ENCODE results near the gene RPS27A. TPM values are rescaled to one million over a fixed set of nuclear protein-coding genes. Genes with fewer than 3 reads are reported as not detected.
"Not testable (repeated sequence)": the region's sequence is repeated elsewhere in the genome, so short reads cannot be mapped to it uniquely, and the experiment has no call there.

The RPS27A gene
- total and polyA plus RNA-seq, 2 donors (not counting 3 experiments of a cell fraction or from before 2014, with no cell fraction given) = 926 to 1,136 TPM

GRCh38 chr2:55191888-55192287 lies 40.6 kb upstream of the RPS27A start:
- H3K79me2 ChIP-seq (ENCODE audit: control insufficient read depth, insufficient read depth, low read length); H3K9ac ChIP-seq (replicated peaks; ENCODE audit: extremely low read depth, insufficient read depth, low read length); H3K4me3 ChIP-seq (replicated peaks in 1 of 3; ENCODE audit: insufficient read depth in 1 of 3, low read depth in 1 of 3, low read length in 3 of 3); CTCF ChIA-PET; dilution Hi-C loops (cut with MboI; ENCODE audit: extremely low pct_ligation_motif_present, low sequenced_read_pairs); H3K36me3 ChIP-seq (ENCODE audit: control insufficient read depth in 2 of 2, extremely low read depth in 1 of 2, insufficient read depth in 2 of 2, low read length in 2 of 2); H3K27ac ChIP-seq (ENCODE audit: insufficient read depth, low read depth, low read length); H4K20me1 ChIP-seq (replicated peaks; ENCODE audit: control insufficient read depth, extremely low read depth, insufficient read depth, low read length); H3K9me3 ChIP-seq (replicated peaks; ENCODE audit: control insufficient read depth, insufficient read depth, low read length); BruUV-seq (replicated peaks); DNase-seq (ENCODE audit: low read depth, low spot score); H3K9me1 ChIP-seq (replicated peaks; ENCODE audit: control insufficient read depth, extremely low read depth, insufficient read depth, low read length); FAIRE-seq; H3K27me3 ChIP-seq (ENCODE audit: control insufficient read depth in 2 of 2, insufficient read depth in 2 of 2, low read length in 2 of 2); H2AFZ ChIP-seq (ENCODE audit: low read depth, low read length); H3K4me1 ChIP-seq (ENCODE audit: control insufficient read depth, extremely low read depth, insufficient read depth, low read length); POLR2A ChIA-PET; H3K4me2 ChIP-seq (ENCODE audit: insufficient read depth, low read length); intact Hi-C loops (cut with micrococcal nuclease): not testable (repeated sequence)

GRCh38 chr2:55196526-55196925 lies 36.0 kb upstream of the RPS27A start:
- no peaks in the 10 kb centered on the region for H3K9me3 ChIP-seq (replicated peaks; ENCODE audit: control insufficient read depth, insufficient read depth, low read length)
- dilution Hi-C loops (cut with MboI; ENCODE audit: extremely low pct_ligation_motif_present, low sequenced_read_pairs) (no loop called here), intact Hi-C loops (cut with micrococcal nuclease) (no loop called here)
- CTCF ChIA-PET = no interaction called here
- no peaks in the 10 kb centered on the region for H3K9me1 ChIP-seq (replicated peaks; ENCODE audit: control insufficient read depth, extremely low read depth, insufficient read depth, low read length)
- H3K79me2 ChIP-seq (ENCODE audit: control insufficient read depth, insufficient read depth, low read length) = no peaks in the 10 kb centered on the region
- no peak overlapping the region for H3K27ac ChIP-seq (ENCODE audit: insufficient read depth, low read depth, low read length)
- H3K4me3 ChIP-seq (replicated peaks in 1 of 3; ENCODE audit: insufficient read depth in 1 of 3, low read depth in 1 of 3, low read length in 3 of 3) = no peak overlapping the region
- no peak overlapping the region for H3K9ac ChIP-seq (replicated peaks; ENCODE audit: extremely low read depth, insufficient read depth, low read length)
- BruUV-seq (replicated peaks) = no TSS peak
- POLR2A ChIA-PET = no interaction called here
- H3K36me3 ChIP-seq (ENCODE audit: control insufficient read depth in 2 of 2, extremely low read depth in 1 of 2, insufficient read depth in 2 of 2, low read length in 2 of 2) = peaks cover 0 to 2% of the 10 kb centered on the region in 2 experiments
- no peak for FAIRE-seq
- no peaks in the 10 kb centered on the region for H4K20me1 ChIP-seq (replicated peaks; ENCODE audit: control insufficient read depth, extremely low read depth, insufficient read depth, low read length)
- no peak overlapping the region for H2AFZ ChIP-seq (ENCODE audit: low read depth, low read length)
- H3K27me3 ChIP-seq (ENCODE audit: control insufficient read depth in 2 of 2, insufficient read depth in 2 of 2, low read length in 2 of 2) = no peaks in the 10 kb centered on the region
- no peaks in the 10 kb centered on the region for H3K4me1 ChIP-seq (ENCODE audit: control insufficient read depth, extremely low read depth, insufficient read depth, low read length)
- TF ChIP-seq EZH2 (IDR thresholded peaks at IDR 0.05; ENCODE audit: borderline replicate concordance, low read depth, low read length, severe bottlenecking) = no peak
- no peak overlapping the region for H3K4me2 ChIP-seq (ENCODE audit: insufficient read depth, low read length)
- no peak for DNase-seq (ENCODE audit: low read depth, low spot score)

- Histone ChIP-seq H4K20me1 (replicated peaks; ENCODE audit: control insufficient read depth, extremely low read depth, insufficient read depth, low read length) (no peaks in the 10 kb centered on the region), H3K9me3 (replicated peaks; ENCODE audit: control insufficient read depth, insufficient read depth, low read length) (no peaks in the 10 kb centered on the region), H3K9me1 (replicated peaks; ENCODE audit: control insufficient read depth, extremely low read depth, insufficient read depth, low read length) (no peaks in the 10 kb centered on the region), H3K9ac (replicated peaks; ENCODE audit: extremely low read depth, insufficient read depth, low read length) (no peak overlapping the region), H2AFZ (ENCODE audit: low read depth, low read length) (no peak overlapping the region), H3K27me3 (ENCODE audit: control insufficient read depth in 2 of 2, insufficient read depth in 2 of 2, low read length in 2 of 2) (no peaks in the 10 kb centered on the region), H3K4me3 (replicated peaks in 1 of 3; ENCODE audit: insufficient read depth in 1 of 3, low read depth in 1 of 3, low read length in 3 of 3) (no peak overlapping the region), H3K4me2 (ENCODE audit: insufficient read depth, low read length) (no peak overlapping the region), H3K27ac (ENCODE audit: insufficient read depth, low read depth, low read length) (no peak overlapping the region), H3K4me1 (ENCODE audit: control insufficient read depth, extremely low read depth, insufficient read depth, low read length) (no peaks in the 10 kb centered on the region), H3K36me3 (ENCODE audit: control insufficient read depth in 2 of 2, extremely low read depth in 1 of 2, insufficient read depth in 2 of 2, low read length in 2 of 2) (peaks cover 0 to 2% of the 10 kb centered on the region in 2 experiments), H3K79me2 (ENCODE audit: control insufficient read depth, insufficient read depth, low read length) (no peaks in the 10 kb centered on the region)
- dilution Hi-C loops (cut with MboI; ENCODE audit: extremely low pct_ligation_motif_present, low sequenced_read_pairs) (no loop called here), intact Hi-C loops (cut with micrococcal nuclease) (no loop called here)
- BruUV-seq (replicated peaks) = no TSS peak
- no peak for TF ChIP-seq MAX (IDR thresholded peaks at IDR 0.05; ENCODE audit: insufficient read depth, insufficient read length)
- no peak for TF ChIP-seq FOS (IDR thresholded peaks at IDR 0.05; ENCODE audit: borderline replicate concordance, insufficient read depth, low read length)
- TF ChIP-seq POLR2A (IDR thresholded peaks at IDR 0.05; ENCODE audit: low read depth, low read length) = no peak
- TF ChIP-seq EZH2 (IDR thresholded peaks at IDR 0.05; ENCODE audit: borderline replicate concordance, low read depth, low read length, severe bottlenecking) = no peak
- no peak for TF ChIP-seq CTCF (IDR thresholded peaks at IDR 0.05; ENCODE audit: extremely low read depth in 1 of 2, insufficient read depth in 1 of 2, low read depth in 1 of 2, low read length in 2 of 2)
- TF ChIP-seq POLR2AphosphoS5 (IDR thresholded peaks at IDR 0.05; ENCODE audit: insufficient read depth, low read depth, low read length) = no peak
- TF ChIP-seq JUN (IDR thresholded peaks at IDR 0.05; ENCODE audit: borderline replicate concordance, insufficient read depth, insufficient read length, low read depth) = no peak
- TF ChIP-seq GATA2 (IDR thresholded peaks at IDR 0.05; ENCODE audit: insufficient read depth, insufficient read length, low read depth, low read length) = no peak
- no peak for TF ChIP-seq MYC (IDR thresholded peaks at IDR 0.05; ENCODE audit: low read depth, low read length)
- FAIRE-seq = no peak
- POLR2A ChIA-PET = no interaction called here
- CTCF ChIA-PET = no interaction called here
- DNase-seq (ENCODE audit: low read depth, low spot score) = no peak
These were observed 32.1 kb upstream of the RPS27A start for GRCh38 chr2:55200416-55200815.

Measured in endothelial cell of umbilical vein (primary cell).